ENCODE data around the gene LRMDA.
"Not testable (repeated sequence)": the region's sequence is repeated elsewhere in the genome, so short reads cannot be mapped to it uniquely, and the experiment has no call there.

Gene LRMDA

GRCh38 chr10:75592791-75593643 is 161.6 kb downstream of the LRMDA start:
- no peak for DNase-seq

- DNase-seq = no peak
These were observed 162.5 kb downstream of the LRMDA start for GRCh38 chr10:75593692-75594556.

- DNase-seq = no peak
These were observed 165.7 kb downstream of the LRMDA start for GRCh38 chr10:75596930-75597620.

- DNase-seq = no peak
These were observed 166.5 kb downstream of the LRMDA start for GRCh38 chr10:75597773-75598440.

GRCh38 chr10:75598998-75599397 is 167.6 kb downstream of the LRMDA start:
- no peak for DNase-seq

- DNase-seq = no peak
These were observed 168.6 kb downstream of the LRMDA start for GRCh38 chr10:75599875-75600648.

GRCh38 chr10:75600833-75601232 is 169.4 kb downstream of the LRMDA start:
- DNase-seq = no peak

- no peak for DNase-seq
These were observed 170.9 kb downstream of the LRMDA start for GRCh38 chr10:75602341-75602740.

GRCh38 chr10:75605096-75605495 is 173.7 kb downstream of the LRMDA start:
- no peak for DNase-seq

GRCh38 chr10:75605795-75606194 is 174.4 kb downstream of the LRMDA start:
- DNase-seq = not testable (repeated sequence)

- DNase-seq = no peak
These were observed 174.9 kb downstream of the LRMDA start for GRCh38 chr10:75606203-75606779.

GRCh38 chr10:75607576-75607975 is 176.2 kb downstream of the LRMDA start:
- DNase-seq = no peak

GRCh38 chr10:75610183-75610582 is 178.8 kb downstream of the LRMDA start:
- no peak for DNase-seq

GRCh38 chr10:75611172-75611992 is 180.0 kb downstream of the LRMDA start:
- DNase-seq = no peak

GRCh38 chr10:75611993-75612372 is 180.6 kb downstream of the LRMDA start:
- DNase-seq = no peak

GRCh38 chr10:75612904-75613684 is 181.7 kb downstream of the LRMDA start:
- DNase-seq = no peak

GRCh38 chr10:75613685-75614504 is 182.5 kb downstream of the LRMDA start:
- DNase-seq = no peak

GRCh38 chr10:75616076-75616475 is 184.7 kb downstream of the LRMDA start:
- DNase-seq = no peak

Measured in activated CD4-positive, CD25-positive, alpha-beta regulatory T cell treated with anti-CD3 and anti-CD28 coated beads, Interleukin-2, amount 50 U/mL, for 72 hours (primary cell).